Measurements from ENCODE around the gene CCDC149.

The CCDC149 gene

GRCh38 chr4:24837781-24838180, 75.1 kb downstream of the CCDC149 start:
- no peaks in the 10 kb centered on the region for H3K9me3 ChIP-seq (replicated peaks; ENCODE audit: low read length)
- H3K4me1 ChIP-seq (ENCODE audit: control insufficient read depth, insufficient read depth, low read length), result no peaks in the 10 kb centered on the region
- no peak overlapping the region for H3K9ac ChIP-seq (ENCODE audit: low read depth, low read length)
- H3K27me3 ChIP-seq (ENCODE audit: control insufficient read depth, insufficient read depth, low read length), result no peaks in the 10 kb centered on the region
- no peak overlapping the region for H3K4me3 ChIP-seq (ENCODE audit: low read length)
- H3K4me2 ChIP-seq (ENCODE audit: low read length), result no peak overlapping the region
- no peaks in the 10 kb centered on the region for H3K36me3 ChIP-seq (ENCODE audit: insufficient read depth, low read length)

GRCh38 chr4:24837336-24837735, 75.5 kb downstream of the CCDC149 start:
- Histone ChIP-seq H3K9me3 (replicated peaks; ENCODE audit: low read length) (no peaks in the 10 kb centered on the region), H3K4me3 (ENCODE audit: low read length) (no peak overlapping the region), H3K9ac (ENCODE audit: low read depth, low read length) (no peak overlapping the region), H3K27me3 (ENCODE audit: control insufficient read depth, insufficient read depth, low read length) (no peaks in the 10 kb centered on the region), H3K4me1 (ENCODE audit: control insufficient read depth, insufficient read depth, low read length) (no peaks in the 10 kb centered on the region), H3K36me3 (ENCODE audit: insufficient read depth, low read length) (no peaks in the 10 kb centered on the region), H3K4me2 (ENCODE audit: low read length) (no peak overlapping the region)

GRCh38 chr4:24836661-24837242, 76.1 kb downstream of the CCDC149 start:
- no peaks in the 10 kb centered on the region for H3K36me3 ChIP-seq (ENCODE audit: insufficient read depth, low read length)

GRCh38 chr4:24835696-24836095, 77.1 kb downstream of the CCDC149 start:
- Histone ChIP-seq H3K27me3 (ENCODE audit: control insufficient read depth, insufficient read depth, low read length) (no peaks in the 10 kb centered on the region), H3K4me2 (ENCODE audit: low read length) (no peak overlapping the region), H3K9me3 (replicated peaks; ENCODE audit: low read length) (no peaks in the 10 kb centered on the region), H3K4me1 (ENCODE audit: control insufficient read depth, insufficient read depth, low read length) (no peaks in the 10 kb centered on the region), H3K36me3 (ENCODE audit: insufficient read depth, low read length) (no peaks in the 10 kb centered on the region), H3K4me3 (ENCODE audit: low read length) (no peak overlapping the region), H3K9ac (ENCODE audit: low read depth, low read length) (no peak overlapping the region)

More at GRCh38 chr4:24836661-24837242, 76.1 kb downstream of the CCDC149 start:
- no peaks in the 10 kb centered on the region for H3K4me1 ChIP-seq (ENCODE audit: control insufficient read depth, insufficient read depth, low read length)
- no peaks in the 10 kb centered on the region for H3K9me3 ChIP-seq (replicated peaks; ENCODE audit: low read length)
- no peak overlapping the region for H3K9ac ChIP-seq (ENCODE audit: low read depth, low read length)
- H3K4me3 ChIP-seq (ENCODE audit: low read length), result no peak overlapping the region
- H3K27me3 ChIP-seq (ENCODE audit: control insufficient read depth, insufficient read depth, low read length), result no peaks in the 10 kb centered on the region
- H3K4me2 ChIP-seq (ENCODE audit: low read length), result no peak overlapping the region

- H3K9ac ChIP-seq (ENCODE audit: low read depth, low read length), result no peak overlapping the region
- no peak overlapping the region for H3K4me2 ChIP-seq (ENCODE audit: low read length)
- no peaks in the 10 kb centered on the region for H3K27me3 ChIP-seq (ENCODE audit: control insufficient read depth, insufficient read depth, low read length)
- no peaks in the 10 kb centered on the region for H3K4me1 ChIP-seq (ENCODE audit: control insufficient read depth, insufficient read depth, low read length)
- H3K4me3 ChIP-seq (ENCODE audit: low read length), result no peak overlapping the region
- H3K36me3 ChIP-seq (ENCODE audit: insufficient read depth, low read length), result no peaks in the 10 kb centered on the region
- H3K9me3 ChIP-seq (replicated peaks; ENCODE audit: low read length), result no peaks in the 10 kb centered on the region
These were observed 81.2 kb downstream of the CCDC149 start for GRCh38 chr4:24831637-24832036.

GRCh38 chr4:24824720-24825119, 88.1 kb downstream of the CCDC149 start:
- H3K36me3 ChIP-seq (ENCODE audit: insufficient read depth, low read length), result no peaks in the 10 kb centered on the region
- H3K4me3 ChIP-seq (ENCODE audit: low read length), result no peak overlapping the region
- no peaks in the 10 kb centered on the region for H3K9me3 ChIP-seq (replicated peaks; ENCODE audit: low read length)
- H3K4me2 ChIP-seq (ENCODE audit: low read length), result no peak overlapping the region
- no peaks in the 10 kb centered on the region for H3K4me1 ChIP-seq (ENCODE audit: control insufficient read depth, insufficient read depth, low read length)
- H3K27me3 ChIP-seq (ENCODE audit: control insufficient read depth, insufficient read depth, low read length), result no peaks in the 10 kb centered on the region
- H3K9ac ChIP-seq (ENCODE audit: low read depth, low read length), result no peak overlapping the region

- H3K9me3 ChIP-seq (replicated peaks; ENCODE audit: low read length), result no peaks in the 10 kb centered on the region
- H3K36me3 ChIP-seq (ENCODE audit: insufficient read depth, low read length), result peaks cover 3% of the 10 kb centered on the region
- H3K4me1 ChIP-seq (ENCODE audit: control insufficient read depth, insufficient read depth, low read length), result no peaks in the 10 kb centered on the region
- H3K9ac ChIP-seq (ENCODE audit: low read depth, low read length), result no peak overlapping the region
- no peak overlapping the region for H3K4me3 ChIP-seq (ENCODE audit: low read length)
- H3K4me2 ChIP-seq (ENCODE audit: low read length), result no peak overlapping the region
- H3K27me3 ChIP-seq (ENCODE audit: control insufficient read depth, insufficient read depth, low read length), result no peaks in the 10 kb centered on the region
These were observed 92.3 kb downstream of the CCDC149 start for GRCh38 chr4:24820541-24820940.

- peaks cover 3% of the 10 kb centered on the region for H3K36me3 ChIP-seq (ENCODE audit: insufficient read depth, low read length)
- H3K4me1 ChIP-seq (ENCODE audit: control insufficient read depth, insufficient read depth, low read length), result no peaks in the 10 kb centered on the region
- H3K4me3 ChIP-seq (ENCODE audit: low read length), result no peak overlapping the region
These were observed 96.0 kb downstream of the CCDC149 start for GRCh38 chr4:24816797-24817196.

GRCh38 chr4:24813732-24814131, 99.1 kb downstream of the CCDC149 start:
- H3K4me2 ChIP-seq (ENCODE audit: low read length), result no peak overlapping the region

More at GRCh38 chr4:24816797-24817196, 96.0 kb downstream of the CCDC149 start:
- Histone ChIP-seq H3K9ac (ENCODE audit: low read depth, low read length) (no peak overlapping the region), H3K27me3 (ENCODE audit: control insufficient read depth, insufficient read depth, low read length) (no peaks in the 10 kb centered on the region), H3K9me3 (replicated peaks; ENCODE audit: low read length) (no peaks in the 10 kb centered on the region), H3K4me2 (ENCODE audit: low read length) (no peak overlapping the region)

GRCh38 chr4:24810871-24811631, 101.8 kb downstream of the CCDC149 start:
- no peak overlapping the region for H3K4me3 ChIP-seq (ENCODE audit: low read length)
- H3K36me3 ChIP-seq (ENCODE audit: insufficient read depth, low read length), result no peaks in the 10 kb centered on the region
- H3K9me3 ChIP-seq (replicated peaks; ENCODE audit: low read length), result no peaks in the 10 kb centered on the region
- no peak overlapping the region for H3K4me2 ChIP-seq (ENCODE audit: low read length)
- no peak overlapping the region for H3K9ac ChIP-seq (ENCODE audit: low read depth, low read length)
- no peaks in the 10 kb centered on the region for H3K4me1 ChIP-seq (ENCODE audit: control insufficient read depth, insufficient read depth, low read length)
- H3K27me3 ChIP-seq (ENCODE audit: control insufficient read depth, insufficient read depth, low read length), result no peaks in the 10 kb centered on the region

More at GRCh38 chr4:24813732-24814131, 99.1 kb downstream of the CCDC149 start:
- H3K27me3 ChIP-seq (ENCODE audit: control insufficient read depth, insufficient read depth, low read length), result no peaks in the 10 kb centered on the region
- H3K36me3 ChIP-seq (ENCODE audit: insufficient read depth, low read length), result peaks cover 3% of the 10 kb centered on the region
- H3K9me3 ChIP-seq (replicated peaks; ENCODE audit: low read length), result no peaks in the 10 kb centered on the region
- H3K4me3 ChIP-seq (ENCODE audit: low read length), result no peak overlapping the region
- H3K4me1 ChIP-seq (ENCODE audit: control insufficient read depth, insufficient read depth, low read length), result no peaks in the 10 kb centered on the region
- H3K9ac ChIP-seq (ENCODE audit: low read depth, low read length), result no peak overlapping the region

- Histone ChIP-seq H3K4me2 (ENCODE audit: low read length) (no peak overlapping the region), H3K4me3 (ENCODE audit: low read length) (no peak overlapping the region), H3K9me3 (replicated peaks; ENCODE audit: low read length) (no peaks in the 10 kb centered on the region), H3K27me3 (ENCODE audit: control insufficient read depth, insufficient read depth, low read length) (no peaks in the 10 kb centered on the region), H3K9ac (ENCODE audit: low read depth, low read length) (no peak overlapping the region), H3K36me3 (ENCODE audit: insufficient read depth, low read length) (no peaks in the 10 kb centered on the region), H3K4me1 (ENCODE audit: control insufficient read depth, insufficient read depth, low read length) (no peaks in the 10 kb centered on the region)
These were observed 102.9 kb downstream of the CCDC149 start for GRCh38 chr4:24809815-24810405.
